Hippocampal formation (tissue), 2 donors: ENCODE data around the gene CACNA1C.

ENCODE experiments used
- DNase-seq, 2 donors: peaks; one replicate each; lab custom pipeline; 2025; lab: John Stamatoyannopoulos, UW

CACNA1C gene

DNA sequence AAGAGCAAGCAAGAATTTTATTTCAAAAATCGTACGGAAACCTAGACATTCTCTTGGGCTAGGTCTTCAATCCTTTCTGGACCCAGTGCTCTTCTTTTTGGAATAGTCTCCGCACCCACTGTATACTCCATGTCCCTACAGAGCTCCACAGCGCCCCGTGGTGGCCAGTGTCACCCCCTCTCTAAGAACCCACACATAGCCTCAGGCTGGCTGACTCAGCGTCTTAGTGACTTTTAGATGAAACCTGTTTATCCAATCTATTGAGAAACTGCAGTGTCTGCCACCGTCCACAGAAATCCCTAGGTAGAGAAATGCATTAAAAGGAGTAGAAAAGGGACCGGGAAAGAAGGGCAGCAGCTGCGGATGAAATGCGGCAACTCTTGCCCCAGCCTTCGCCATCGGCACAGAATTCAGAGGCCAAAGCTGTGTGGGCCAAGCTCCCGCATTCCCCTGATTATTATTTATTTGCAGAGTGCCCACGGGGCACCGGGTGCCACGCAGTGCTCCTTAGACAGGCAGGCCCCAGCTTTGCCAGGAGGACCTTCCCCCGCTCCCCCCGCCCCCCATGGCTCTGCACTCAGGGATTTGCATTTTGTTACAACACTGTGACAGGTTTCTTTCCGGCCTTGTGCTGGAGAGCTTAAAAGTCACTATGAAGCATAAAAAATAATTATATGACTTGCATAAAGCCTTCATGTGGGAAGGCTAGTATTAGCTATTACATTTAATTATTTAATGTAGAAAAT lies 571.9 kb downstream of the CACNA1C start:
- DNase-seq: no peak

DNA sequence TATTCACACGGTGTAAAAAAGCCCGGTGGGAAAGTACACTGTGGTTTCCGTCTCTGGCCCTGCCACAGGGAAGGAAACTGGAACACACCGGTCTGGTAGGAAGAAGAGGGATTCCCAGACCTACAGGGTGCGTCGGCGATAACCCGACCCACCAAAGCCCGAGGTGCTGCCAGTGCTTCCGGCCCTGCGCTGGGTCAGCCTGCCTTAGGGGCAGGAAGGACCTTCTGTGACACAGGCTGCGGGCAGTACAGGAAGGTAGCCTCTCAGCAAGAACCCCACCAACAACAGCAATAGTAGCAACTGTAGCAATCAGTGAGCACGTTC lies 572.5 kb downstream of the CACNA1C start:
- DNase-seq: no peak

DNA sequence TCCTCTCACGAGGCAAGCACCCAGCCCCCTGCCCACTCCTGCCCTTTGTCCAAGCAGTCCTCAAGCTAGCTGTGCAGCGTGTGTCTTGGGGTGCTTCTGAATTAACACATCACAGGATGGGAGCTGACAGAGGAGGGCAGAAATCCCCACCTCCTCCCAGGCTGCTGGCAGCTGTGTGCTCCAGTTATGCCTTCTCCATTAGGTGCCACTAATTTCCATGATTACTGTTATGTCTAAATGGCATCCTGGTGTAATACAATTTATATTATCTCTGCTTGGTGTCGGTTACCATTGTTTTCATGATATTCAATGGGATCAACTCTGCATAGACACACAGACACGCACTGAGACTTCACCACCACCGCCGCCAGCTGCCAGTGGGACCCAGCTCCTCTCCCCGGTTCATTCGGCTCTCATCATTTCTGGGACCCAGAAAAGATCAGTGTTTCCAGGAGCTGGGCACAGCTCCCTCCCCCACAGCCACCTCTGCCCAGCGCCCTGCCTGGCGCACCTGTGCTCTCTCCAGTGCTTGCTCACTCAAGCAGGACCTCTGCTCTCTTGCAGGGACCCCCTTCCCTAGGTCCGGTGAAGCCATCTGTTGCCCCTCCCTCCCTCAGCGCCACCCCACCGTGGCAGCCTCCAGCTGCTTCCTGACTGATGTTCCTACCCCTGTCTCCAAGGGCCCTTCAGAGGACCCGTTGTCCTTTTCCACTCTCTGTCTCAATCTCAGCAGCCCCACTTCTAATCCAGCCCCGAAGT lies 574.5 kb downstream of the CACNA1C start:
- no peak for DNase-seq

GRCh38 chr12:2627835-2628191 lies 575.0 kb downstream of the CACNA1C start:
- DNase-seq: no peak

- no peak for DNase-seq
These were observed 575.6 kb downstream of the CACNA1C start for GRCh38 chr12:2628401-2628800.

- no peak for DNase-seq
These were observed 576.3 kb downstream of the CACNA1C start for GRCh38 chr12:2629051-2629450.

GRCh38 chr12:2631653-2632350 lies 579.0 kb downstream of the CACNA1C start:
- DNase-seq: no peak

- DNase-seq: no peak
These were observed 580.5 kb downstream of the CACNA1C start for GRCh38 chr12:2633176-2633824.

DNA sequence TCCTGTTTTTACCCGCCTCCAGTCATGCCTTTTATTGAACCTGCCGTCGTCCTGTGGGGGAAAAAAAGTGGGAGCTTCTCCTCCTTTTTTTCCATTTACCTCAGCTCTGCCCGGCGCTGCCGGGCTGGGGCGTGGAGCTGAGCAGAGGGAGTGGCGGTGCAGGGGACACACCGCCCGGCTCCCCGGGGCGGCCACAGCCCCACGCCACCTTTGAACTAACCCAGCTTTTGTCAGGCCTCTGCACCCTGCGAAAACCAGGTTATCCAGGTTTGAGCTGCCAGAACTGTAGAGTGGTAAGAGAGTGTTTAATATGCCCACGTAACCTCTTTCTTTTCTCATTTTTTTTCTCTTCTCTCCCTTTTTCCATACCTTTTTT lies 581.0 kb downstream of the CACNA1C start:
- DNase-seq: no peak

DNA sequence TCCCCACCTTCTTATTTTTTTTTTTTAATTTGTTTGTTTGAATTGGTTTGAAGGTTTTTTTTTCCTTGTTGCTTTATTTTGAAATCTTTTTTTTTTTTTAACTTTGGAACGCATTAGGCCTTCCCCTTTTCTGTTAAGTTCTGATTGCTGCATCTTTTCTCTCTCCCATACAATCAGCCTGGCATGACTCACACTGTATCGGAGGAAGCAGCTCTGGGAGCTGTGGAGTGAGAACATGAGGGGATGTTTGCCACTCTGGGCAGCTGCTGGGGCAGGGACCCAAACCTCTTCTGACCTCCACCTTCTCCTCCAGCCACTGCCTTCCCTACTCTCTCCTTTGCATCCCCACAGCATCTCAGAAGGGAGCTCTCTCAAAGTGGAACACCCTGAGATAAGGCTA lies 581.7 kb downstream of the CACNA1C start:
- DNase-seq: no peak

- DNase-seq: no peak
These were observed 584.1 kb downstream of the CACNA1C start for GRCh38 chr12:2636741-2637340.

GRCh38 chr12:2637371-2637770 lies 584.6 kb downstream of the CACNA1C start:
- no peak for DNase-seq

DNA sequence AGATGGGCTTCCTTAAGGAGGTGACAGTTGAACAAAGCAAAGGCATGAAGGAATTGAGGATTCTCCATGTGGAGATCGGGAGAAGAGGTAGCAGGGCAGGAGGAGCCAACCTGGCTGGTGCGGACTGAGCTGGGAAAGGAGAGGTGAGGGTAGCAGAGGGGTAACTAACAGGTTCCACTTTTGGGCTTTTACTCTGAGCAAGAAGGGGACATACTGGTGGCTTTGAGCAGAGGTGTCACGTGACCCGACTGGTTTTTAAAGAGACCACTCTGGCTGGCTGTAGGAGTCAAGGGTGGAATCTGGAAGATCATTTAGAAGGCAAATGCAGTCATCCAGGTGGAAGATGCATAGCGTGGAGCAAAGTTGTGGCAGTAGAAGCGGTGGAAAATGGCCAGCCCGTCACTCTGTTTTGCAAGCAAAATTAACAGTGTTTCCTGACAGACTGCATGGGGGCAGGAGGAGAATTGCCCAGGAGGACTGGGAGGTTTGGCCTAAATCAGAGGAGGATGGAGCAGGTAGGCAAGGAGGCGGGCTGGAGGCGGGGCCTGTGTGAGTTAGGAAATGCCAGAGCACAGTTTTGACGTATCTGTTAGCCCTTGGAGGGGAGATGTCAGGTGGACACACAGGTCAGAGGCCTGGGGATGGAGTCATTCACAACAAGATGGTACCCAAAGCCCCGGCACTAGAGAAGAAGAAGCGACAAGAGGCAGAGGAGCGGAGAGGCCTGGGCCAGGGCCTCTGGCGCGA lies 585.7 kb downstream of the CACNA1C start:
- DNase-seq: no peak

GRCh38 chr12:2639020-2639298 lies 586.2 kb downstream of the CACNA1C start:
- DNase-seq: no peak

DNA sequence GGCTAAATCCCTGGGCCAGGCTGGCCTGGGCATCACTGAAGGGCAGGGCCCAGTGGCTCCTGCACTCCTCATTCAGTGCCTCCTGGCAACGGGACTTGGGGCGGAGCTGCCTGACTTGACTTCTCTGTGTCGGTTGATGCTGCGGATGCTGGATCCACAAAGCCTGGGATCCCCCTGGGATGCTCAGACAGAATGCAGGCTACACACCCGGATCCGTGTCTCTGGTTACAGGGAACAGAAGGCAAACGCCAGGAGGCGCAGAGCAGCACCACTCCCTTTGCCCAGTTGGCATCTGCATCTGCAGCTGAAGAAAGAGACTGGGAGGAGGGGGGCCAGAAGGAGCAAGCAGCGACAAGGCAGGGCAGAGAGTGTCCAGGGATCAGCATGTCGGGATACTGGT lies 587.5 kb downstream of the CACNA1C start:
- no peak for DNase-seq

DNA sequence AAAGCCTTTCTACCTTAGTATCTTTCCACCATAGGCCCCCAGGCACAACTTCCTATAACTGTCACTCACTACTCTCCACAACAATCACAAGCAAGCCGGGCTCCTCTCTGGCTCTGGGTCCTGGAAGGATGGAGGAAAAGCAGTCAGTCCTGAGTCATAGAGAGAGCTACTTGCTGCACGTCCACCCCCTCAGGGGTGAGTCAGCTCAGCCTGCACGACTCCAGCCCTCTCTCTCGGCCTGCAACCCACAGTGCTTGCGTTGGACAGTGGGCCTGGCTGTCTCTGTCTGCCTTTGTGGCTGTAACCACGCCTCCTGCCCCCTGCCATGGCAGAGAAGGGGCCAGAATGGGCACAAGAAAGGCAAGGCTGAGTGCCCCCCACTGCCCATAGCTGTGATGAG lies 587.9 kb downstream of the CACNA1C start:
- DNase-seq: peak; percentile 11

- no peak for DNase-seq
These were observed 588.4 kb downstream of the CACNA1C start for GRCh38 chr12:2641207-2641606.

DNA sequence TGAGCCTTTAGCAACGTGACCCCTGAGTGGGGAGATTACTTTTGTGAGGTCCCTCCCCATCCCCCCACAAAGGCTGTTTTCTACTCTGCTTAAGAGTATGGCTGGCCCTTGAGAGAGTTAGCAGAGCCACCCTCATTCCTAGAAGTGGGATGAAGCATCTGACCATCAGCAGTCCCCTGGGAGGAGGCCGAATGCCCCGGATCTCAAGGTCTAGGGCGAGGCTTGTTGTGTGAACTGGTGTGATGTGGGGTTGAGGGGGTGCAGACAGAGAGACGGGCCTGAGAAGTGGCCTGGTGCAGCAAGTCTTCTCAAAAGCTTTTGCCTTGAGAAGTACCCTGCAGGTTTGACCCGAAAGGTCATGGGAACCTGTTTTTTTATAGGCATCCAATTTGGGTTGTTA lies 589.0 kb downstream of the CACNA1C start:
- no peak for DNase-seq

GRCh38 chr12:2642176-2642892 lies 589.5 kb downstream of the CACNA1C start:
- no peak for DNase-seq

GRCh38 chr12:2642896-2643425 lies 590.2 kb downstream of the CACNA1C start:
- DNase-seq: no peak
